BE2C (cell line): ENCODE results near the gene AP1S1.

Experiments
- DNase-seq: peaks from one replicate; pipeline ENCODE4 v3.0.0-alpha.2; 2020
- H3K27me3 ChIP-seq: fragments of 250-450 bp; sonication (Bioruptor Pico); 2 replicates; pipeline ENCODE4 v1.5.1; 2020; ENCODE audit warnings: mild to moderate bottlenecking
- H3K36me3 ChIP-seq: fragments of 250-450 bp; sonication (Bioruptor Pico); 2 replicates; pipeline ENCODE4 v1.5.1; 2020; ENCODE audit warnings: mild to moderate bottlenecking
- H3K4me1 ChIP-seq: fragments of 250-450 bp; sonication (Bioruptor Pico); 2 replicates; pipeline ENCODE4 v1.5.1; 2020
- H3K4me3 ChIP-seq: 2 replicates; pipeline ENCODE4 v1.5.1; 2011; ENCODE audit warnings: low read depth, low read length
- H3K9me3 ChIP-seq: fragments of 250-450 bp; sonication (Bioruptor Pico); 2 replicates; pipeline ENCODE4 v1.5.1; 2020
- CTCF ChIP-seq: IDR thresholded peaks from 2 replicates; pipeline ENCODE4 v1.5.1; 2012; ENCODE audit warnings: mild to moderate bottlenecking, low read depth, low read length

AP1S1 gene

GRCh38 chr7:101205901-101206664 lies 51.8 kb downstream of the AP1S1 start:
- no peaks in the 10 kb centered on the region for H3K4me1 ChIP-seq
- peaks cover 10% of the 10 kb centered on the region for H3K36me3 ChIP-seq
- TF ChIP-seq CTCF = no peak
- no peaks in the 10 kb centered on the region for H3K27me3 ChIP-seq
- H3K4me3 ChIP-seq = no peak overlapping the region
- no peaks in the 10 kb centered on the region for H3K9me3 ChIP-seq
- no peak for DNase-seq

- H3K4me1 ChIP-seq = no peaks in the 10 kb centered on the region
- no peak for TF ChIP-seq CTCF
Observed at GRCh38 chr7:101206665-101207042, 52.4 kb downstream of the AP1S1 start.

GRCh38 chr7:101207459-101207858 lies 53.2 kb downstream of the AP1S1 start:
- no peak for TF ChIP-seq CTCF
- no peaks in the 10 kb centered on the region for H3K4me1 ChIP-seq
- no peaks in the 10 kb centered on the region for H3K9me3 ChIP-seq
- no peaks in the 10 kb centered on the region for H3K27me3 ChIP-seq
- no peak overlapping the region for H3K4me3 ChIP-seq
- DNase-seq = no peak
- peaks cover 15% of the 10 kb centered on the region for H3K36me3 ChIP-seq

More at GRCh38 chr7:101206665-101207042, 52.4 kb downstream of the AP1S1 start:
- Histone ChIP-seq H3K4me3 (no peak overlapping the region), H3K9me3 (no peaks in the 10 kb centered on the region), H3K36me3 (peaks cover 15% of the 10 kb centered on the region), H3K27me3 (no peaks in the 10 kb centered on the region)
- DNase-seq = no peak

GRCh38 chr7:101208794-101209193 lies 54.5 kb downstream of the AP1S1 start:
- no peak for DNase-seq
- Histone ChIP-seq H3K4me3 (no peak overlapping the region), H3K27me3 (no peaks in the 10 kb centered on the region), H3K9me3 (no peaks in the 10 kb centered on the region), H3K4me1 (no peaks in the 10 kb centered on the region), H3K36me3 (peaks cover 18% of the 10 kb centered on the region)
- no peak for TF ChIP-seq CTCF

- no peak for TF ChIP-seq CTCF
- Histone ChIP-seq H3K4me1 (peaks cover 3% of the 10 kb centered on the region; the same call in 1 of the 2 replicates), H3K27me3 (no peaks in the 10 kb centered on the region), H3K9me3 (no peaks in the 10 kb centered on the region), H3K4me3 (no peak overlapping the region), H3K36me3 (peaks cover 26% of the 10 kb centered on the region)
- DNase-seq = no peak
Observed at GRCh38 chr7:101210143-101210542, 55.9 kb downstream of the AP1S1 start.
